HTERT RPE-1 (cell line): ENCODE measurements around the gene BMS1.
"Not testable (repeated sequence)": the region's sequence is repeated elsewhere in the genome, so short reads cannot be mapped to it uniquely, and the experiment has no call there.

Source experiments
- in situ Hi-C: fragments of 300-500 bp; cut with MboI; formaldehyde crosslinking; loops from 4 replicates; pipeline ENCODE4 v1.14.3; 2020; ENCODE audit warnings: low sequenced_read_pairs

Gene BMS1

DNA sequence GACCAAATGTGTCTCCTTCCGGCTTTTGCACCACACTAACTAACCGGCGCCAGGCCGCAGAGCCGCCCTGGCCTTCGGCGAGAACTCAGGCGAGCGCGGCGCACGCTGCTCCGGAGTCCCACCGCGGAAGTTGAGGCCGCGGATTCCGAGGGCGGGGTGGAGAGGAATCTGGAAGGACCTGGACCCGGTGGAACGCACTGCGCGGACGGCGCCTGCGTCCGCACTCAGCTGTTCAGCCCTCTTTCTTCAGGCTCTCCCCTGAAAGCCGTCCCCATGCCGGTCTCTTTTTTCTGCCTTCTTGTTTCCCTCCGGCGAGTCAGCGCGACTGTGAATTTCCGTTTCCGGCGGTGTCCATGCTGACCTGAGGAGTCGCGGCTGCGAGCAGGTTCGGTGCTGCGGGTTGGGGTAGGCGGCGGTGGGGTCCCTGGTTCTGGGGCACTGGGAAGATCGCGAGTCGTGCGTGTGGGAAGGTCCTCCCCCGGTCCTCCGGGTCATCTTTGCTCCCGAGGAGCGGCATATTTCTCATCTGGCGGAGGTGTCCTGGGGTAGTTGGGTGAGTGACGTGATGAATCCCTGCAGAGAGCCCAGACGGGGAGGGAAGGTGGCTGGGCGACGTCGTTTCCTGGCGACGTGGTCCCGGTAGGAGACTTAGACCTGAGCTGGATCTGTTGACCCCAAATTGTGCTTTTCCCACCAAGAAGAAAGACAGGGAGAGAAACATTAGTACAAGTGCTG is at the start of gene BMS1:
TSS of gene BMS1 (plus strand) at position 350 of the 735 bp plus-strand sequence. CDS start 1,600 bp downstream, outside the sequence.
- in situ Hi-C loops: no loop called here

DNA sequence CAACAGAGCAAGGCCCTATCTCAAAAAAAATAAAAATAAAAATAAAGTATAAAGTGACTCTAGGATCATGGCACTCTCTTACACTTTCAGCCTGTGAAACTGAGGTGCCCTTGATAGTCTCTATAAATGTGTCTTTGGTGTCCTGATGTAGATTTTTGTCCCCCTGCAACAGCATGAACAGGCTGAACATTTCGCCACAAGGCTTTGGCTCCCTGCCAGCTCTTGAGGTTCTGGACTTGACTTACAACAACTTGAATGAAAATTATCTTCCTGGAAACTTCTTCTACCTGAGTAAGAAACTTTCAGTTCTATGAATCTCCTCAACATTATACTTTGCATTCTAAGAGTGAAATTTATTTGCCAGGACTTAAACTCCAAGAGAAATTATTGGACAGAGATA is 48.1 kb upstream of the BMS1 start:
- in situ Hi-C loops: no loop called here

DNA sequence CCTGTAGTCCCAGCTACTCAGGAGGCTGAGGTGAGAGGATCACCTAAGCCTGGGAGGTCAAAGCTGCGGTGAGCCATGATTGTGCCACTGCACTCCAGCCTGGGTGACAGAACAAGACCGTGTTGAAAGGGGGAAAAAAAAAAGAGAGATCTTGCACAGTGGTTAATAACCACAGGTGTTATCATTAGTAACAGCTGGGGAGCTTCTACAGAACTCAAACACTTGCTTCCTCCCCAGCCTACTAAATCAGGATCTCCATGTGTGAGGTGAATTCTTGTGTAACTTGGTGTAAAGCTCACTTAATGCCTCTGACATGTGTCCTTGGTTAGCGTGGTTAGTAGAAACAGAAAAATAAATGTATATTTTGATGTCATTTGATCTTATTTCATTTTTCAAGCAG is 43.9 kb upstream of the BMS1 start:
- in situ Hi-C loops: no loop called here

DNA sequence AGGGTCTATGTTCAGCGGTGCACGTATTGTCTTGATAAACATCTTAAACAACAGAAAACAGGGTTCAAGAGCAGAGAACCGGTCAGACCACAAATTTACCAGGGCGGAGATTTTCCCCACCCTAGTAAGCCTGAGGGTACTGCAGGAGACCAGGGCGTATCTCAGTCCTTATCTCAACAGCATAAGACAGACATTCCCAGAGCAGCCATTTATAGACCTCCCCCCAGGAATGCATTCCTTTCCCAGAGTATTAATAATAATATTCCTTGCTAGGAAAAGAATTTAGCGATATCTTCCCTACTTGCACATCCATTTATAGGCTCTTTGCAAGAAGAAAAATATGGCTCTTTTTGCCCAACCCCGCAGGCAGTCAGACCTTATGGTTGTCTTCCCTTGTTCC is 41.1 kb upstream of the BMS1 start:
- in situ Hi-C loops: not testable (repeated sequence)

- in situ Hi-C loops: no loop called here
Measured at GRCh38 chr10:42743697-42744096, 38.9 kb upstream of the BMS1 start.

DNA sequence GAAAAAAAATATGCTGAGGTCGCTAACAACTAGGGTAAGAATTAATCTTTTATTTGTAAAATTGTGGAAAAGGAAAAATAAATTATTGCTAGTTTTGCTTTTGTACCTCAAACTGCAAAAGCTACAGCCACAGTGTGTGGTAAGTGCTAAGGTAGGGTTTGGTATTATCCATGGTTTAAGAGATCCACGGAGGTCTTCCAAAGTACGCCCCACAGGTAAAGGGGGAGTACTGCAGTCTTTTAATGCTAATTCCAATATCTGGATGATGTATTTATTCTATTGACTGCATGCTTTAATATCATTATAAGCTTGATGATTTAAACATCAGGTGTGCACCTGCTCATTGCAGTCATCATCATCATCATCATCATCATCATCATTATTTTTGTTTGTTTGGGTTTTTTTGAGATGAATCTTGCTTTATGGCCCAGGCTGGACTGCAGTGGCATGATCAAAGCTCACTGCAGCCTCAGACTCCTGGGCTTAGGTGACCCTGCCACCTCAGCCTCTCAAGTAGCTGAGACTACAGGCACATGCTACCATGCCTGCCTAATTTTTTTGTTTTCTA is 38.4 kb upstream of the BMS1 start:
- in situ Hi-C loops: no loop called here

DNA sequence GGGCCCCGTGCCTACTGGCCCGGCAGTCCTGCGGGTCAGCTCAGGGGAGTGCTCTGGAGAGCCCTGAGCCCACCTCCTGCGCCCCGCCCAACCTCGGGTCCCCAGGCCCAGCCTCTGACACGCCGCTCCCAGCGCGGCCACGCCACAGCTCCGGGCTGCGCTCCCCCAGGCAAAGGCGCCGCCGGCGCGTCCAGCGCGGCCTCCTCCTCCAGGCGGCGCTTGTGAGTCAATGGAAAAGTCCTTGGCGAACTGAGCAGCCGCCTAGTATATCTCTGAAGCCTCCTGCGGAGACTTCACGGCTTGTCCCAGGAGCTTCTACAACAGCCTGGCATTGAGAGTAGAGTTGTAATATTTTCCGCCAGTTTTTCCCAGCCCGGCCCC is 29.5 kb upstream of the BMS1 start:
- in situ Hi-C loops: no loop called here

- in situ Hi-C loops: no loop called here
Measured at GRCh38 chr10:42753507-42754154, 29.0 kb upstream of the BMS1 start.

GRCh38 chr10:42754155-42755027 is 28.2 kb upstream of the BMS1 start:
- in situ Hi-C loops: no loop called here

DNA sequence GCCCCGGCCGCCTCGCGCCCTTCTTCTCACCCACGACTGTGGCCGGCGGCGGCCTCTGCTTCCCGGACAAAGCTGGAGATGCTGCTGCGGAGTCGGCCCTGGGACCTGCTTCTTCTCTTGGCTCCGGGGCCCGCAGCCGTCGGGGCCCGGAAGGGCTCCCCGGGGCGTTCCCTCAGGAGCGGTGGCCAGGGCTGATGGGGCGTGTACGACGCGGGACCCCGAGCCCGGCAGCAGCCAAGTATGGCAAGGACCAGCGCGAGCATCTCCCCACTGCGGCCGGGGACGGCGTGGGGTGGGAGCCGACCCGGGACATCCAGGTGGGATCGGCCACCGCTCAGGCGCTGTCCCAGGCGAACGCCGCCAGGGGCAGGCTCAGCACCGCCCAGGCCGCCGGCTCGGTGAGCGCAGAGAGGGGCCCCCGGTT is 27.6 kb upstream of the BMS1 start:
- in situ Hi-C loops: no loop called here

DNA sequence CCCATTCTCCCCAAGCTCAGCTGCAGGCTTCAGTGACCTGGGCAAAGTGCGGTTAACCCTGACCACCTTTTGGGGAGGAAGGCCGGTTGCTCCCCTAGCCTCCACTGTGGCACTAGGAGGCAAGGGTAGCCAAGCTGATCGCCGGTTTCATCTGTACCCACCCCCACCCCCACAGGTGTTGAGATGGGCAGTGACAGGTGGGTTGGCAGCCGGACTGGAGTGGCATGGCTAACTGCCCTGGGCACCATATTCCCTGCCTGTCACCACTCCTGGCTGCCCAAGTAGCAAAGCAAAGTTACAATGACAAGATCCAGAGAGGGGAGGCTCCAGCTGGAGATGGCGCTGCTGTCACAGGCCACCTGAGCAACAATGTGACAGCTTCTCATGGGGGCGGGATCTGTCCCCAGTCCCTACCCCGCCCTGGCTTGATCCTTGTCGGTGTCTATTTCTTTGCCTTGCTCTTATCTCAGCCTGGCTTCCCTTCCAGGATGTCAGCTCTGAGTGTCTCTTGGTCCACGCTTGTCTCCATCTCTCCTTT is 27.0 kb upstream of the BMS1 start:
- in situ Hi-C loops: no loop called here

- in situ Hi-C loops: no loop called here
Measured at GRCh38 chr10:42767906-42768305, 14.7 kb upstream of the BMS1 start.

DNA sequence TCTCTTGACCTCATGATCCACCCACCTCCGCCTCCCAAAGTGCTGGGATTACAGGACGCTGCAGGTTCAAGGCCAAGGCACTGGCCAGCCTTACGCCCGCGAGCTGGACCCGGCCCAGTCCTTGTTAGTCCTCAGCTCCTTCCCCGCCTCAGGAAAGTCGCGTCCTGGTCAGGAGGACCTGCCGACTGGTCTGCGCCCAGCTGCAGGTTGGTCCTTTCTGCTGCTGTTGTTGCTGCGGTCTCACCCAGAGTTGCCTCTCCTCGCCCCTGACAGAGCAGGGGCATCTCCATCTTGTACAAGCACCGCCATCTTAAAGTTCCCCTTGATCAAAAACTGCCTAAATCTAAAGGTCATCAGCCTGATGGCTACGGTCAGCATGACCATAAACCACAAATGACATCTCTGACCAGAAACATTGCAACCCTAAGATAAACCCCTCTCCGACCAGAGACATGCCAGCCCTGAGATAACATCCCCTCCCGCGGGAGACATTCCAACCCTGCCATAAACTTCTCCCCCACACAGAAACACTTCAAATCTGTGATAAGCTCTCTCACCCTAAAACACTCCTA is 13.9 kb upstream of the BMS1 start:
- in situ Hi-C loops: no loop called here

DNA sequence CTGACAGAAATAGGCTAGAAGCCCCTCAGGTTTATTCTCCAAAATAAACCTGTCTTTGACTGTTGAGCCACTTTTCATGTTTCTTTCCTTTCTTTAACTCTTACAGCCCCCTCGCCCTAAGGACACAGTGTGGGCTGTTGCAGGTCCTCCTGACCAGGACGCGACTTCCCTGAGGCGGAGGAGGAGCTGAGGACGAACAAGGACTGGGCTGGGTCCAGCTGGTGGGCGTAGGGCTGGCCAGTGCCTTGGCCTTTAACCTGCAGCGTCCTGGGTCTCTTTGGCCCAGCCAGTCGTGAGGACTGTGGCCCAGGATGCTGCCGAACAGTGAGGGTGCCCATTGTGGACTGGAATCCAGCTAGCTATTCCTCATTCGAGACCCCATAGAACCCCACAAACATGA is 13.4 kb upstream of the BMS1 start:
- in situ Hi-C loops: no loop called here

- in situ Hi-C loops: no loop called here
Measured at GRCh38 chr10:42769673-42770072, 12.9 kb upstream of the BMS1 start.

GRCh38 chr10:42776681-42777080 is 5.9 kb upstream of the BMS1 start:
- in situ Hi-C loops: no loop called here

DNA sequence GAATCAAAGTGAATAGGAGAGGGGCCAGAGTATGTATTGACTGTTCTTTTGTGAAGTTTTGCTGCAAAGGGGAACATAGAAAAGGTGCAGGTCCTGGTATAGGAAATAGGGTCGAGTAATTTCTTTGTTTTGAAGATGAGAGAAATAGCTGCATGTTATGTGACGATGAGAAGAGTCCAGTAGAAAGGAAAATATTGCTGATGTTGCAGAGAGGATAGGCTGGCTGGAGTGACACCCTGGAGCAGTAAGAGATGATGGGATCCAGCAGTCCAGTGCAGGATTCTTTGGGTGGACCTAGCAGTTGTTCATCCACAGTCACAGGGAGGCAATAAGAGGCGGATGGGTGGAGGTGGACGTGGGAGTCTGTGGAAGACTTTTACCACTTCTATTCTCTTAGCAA is 2.1 kb upstream of the BMS1 start:
- in situ Hi-C loops: no loop called here

GRCh38 chr10:42781893-42782445 is 626 bp upstream of the BMS1 start:
- in situ Hi-C loops: no loop called here

GRCh38 chr10:42783181-42783549 is 570 bp downstream of the BMS1 start:
- in situ Hi-C loops: no loop called here

DNA sequence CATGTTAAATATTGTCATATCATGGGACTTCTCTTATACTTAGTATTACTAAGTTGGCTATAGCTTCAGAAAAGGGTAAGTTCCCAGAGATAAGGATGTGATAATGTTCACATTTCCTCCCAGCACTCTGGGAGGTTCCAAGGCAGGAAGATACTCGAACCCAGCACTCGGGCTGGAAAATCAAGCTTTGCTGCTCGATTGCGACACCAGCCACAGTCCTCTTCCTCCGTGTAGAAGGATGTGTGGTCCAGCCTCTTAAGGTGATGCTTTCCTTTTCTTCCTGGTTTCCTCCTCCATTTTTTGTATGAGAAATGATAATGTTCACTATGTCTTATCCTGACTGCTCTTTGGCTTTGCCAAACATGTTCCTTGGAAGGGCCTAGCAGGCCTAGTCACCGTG is 3.2 kb downstream of the BMS1 start:
- in situ Hi-C loops: no loop called here

- in situ Hi-C loops: no loop called here
Measured at GRCh38 chr10:42790835-42791234, 8.2 kb downstream of the BMS1 start.
